GM19438 (cell line): ENCODE data around the gene ZNF440.
"Not testable (repeated sequence)": the region's sequence is repeated elsewhere in the genome, so short reads cannot be mapped to it uniquely, and the experiment has no call there.

Source experiments
- ATAC-seq: cut with Tn5 transposase; IDR thresholded peaks from one replicate; pipeline ENCODE4 v1.9.1; 2021; ENCODE audit warnings: low read depth; ENCODE audit not compliant: unreplicated experiment

ZNF440 gene

GRCh38 chr19:11814029-11814699, at the start of gene ZNF440:
Gene ZNF440, plus strand, starts transcription at chr19:11814273. Its CDS starts 175 bp downstream, at chr19:11814448.
- peak; percentile 98 for ATAC-seq

- peak; percentile 88 for ATAC-seq
These were observed 47.2 kb upstream of the ZNF440 start, which contains the start of gene ZNF441 for GRCh38 chr19:11766597-11767591. Gene ZNF441, plus strand, starts transcription at chr19:11767000. Its CDS starts 194 bp downstream, at chr19:11767194.

GRCh38 chr19:11767633-11768133, 46.4 kb upstream of the ZNF440 start:
- ATAC-seq: no peak

GRCh38 chr19:11769995-11770394, 44.1 kb upstream of the ZNF440 start:
- ATAC-seq: no peak

- ATAC-seq: not testable (repeated sequence)
These were observed 42.6 kb upstream of the ZNF440 start for GRCh38 chr19:11771520-11771919.

GRCh38 chr19:11776669-11777068, 37.4 kb upstream of the ZNF440 start:
- not testable (repeated sequence) for ATAC-seq

GRCh38 chr19:11780431-11781020, 33.5 kb upstream of the ZNF440 start:
- ATAC-seq: no peak

GRCh38 chr19:11781295-11782057, 32.6 kb upstream of the ZNF440 start:
- no peak for ATAC-seq

GRCh38 chr19:11783767-11784166, 30.3 kb upstream of the ZNF440 start:
- no peak for ATAC-seq

- no peak for ATAC-seq
These were observed 29.7 kb upstream of the ZNF440 start for GRCh38 chr19:11784356-11784755.

- no peak for ATAC-seq
These were observed 26.5 kb upstream of the ZNF440 start for GRCh38 chr19:11787536-11787935.

- ATAC-seq: no peak
These were observed 21.1 kb upstream of the ZNF440 start for GRCh38 chr19:11792942-11793341.

- no peak for ATAC-seq
These were observed 16.6 kb upstream of the ZNF440 start for GRCh38 chr19:11797491-11797890.

- ATAC-seq: peak; percentile 90
These were observed 15.4 kb upstream of the ZNF440 start, which contains the start of gene ZNF491 for GRCh38 chr19:11798391-11799330. Gene ZNF491, plus strand, starts transcription at chr19:11798523. Its CDS starts 7,431 bp downstream, at chr19:11805954.

- ATAC-seq: no peak
These were observed 7.5 kb upstream of the ZNF440 start for GRCh38 chr19:11806354-11807098.

- ATAC-seq: no peak
These were observed 7.0 kb upstream of the ZNF440 start for GRCh38 chr19:11807099-11807380.

- peak; percentile 28 for ATAC-seq
These were observed 407 bp upstream of the ZNF440 start for GRCh38 chr19:11813703-11814028.

- no peak for ATAC-seq
These were observed 595 bp downstream of the ZNF440 start for GRCh38 chr19:11814700-11815035.
